Fibroblast of the aortic adventitia (primary cell): Measurements from ENCODE around the gene ORAI1. TPM values are rescaled to one million over a fixed set of nuclear protein-coding genes. Genes with fewer than 3 reads are reported as not detected.
A peak's percentile ranks its signal among the peaks of the same experiment; 100 is the strongest.

Source experiments
- DNase-seq: peaks from one replicate; pipeline ENCODE4 v3.0.0-alpha.2; 2010; ENCODE audit warnings: low read depth
- H3K4me3 ChIP-seq: 2 replicates; pipeline ENCODE4 v1.5.1; 2011; ENCODE audit warnings: low read depth, mild to moderate bottlenecking, control low read depth, low read length, moderate library complexity
- CTCF ChIP-seq: IDR thresholded peaks from 2 replicates; pipeline ENCODE4 v1.5.1; 2011; ENCODE audit warnings: mild to moderate bottlenecking, low read length, control low read depth, inconsistent platforms; ENCODE audit not compliant: insufficient read depth
- total RNA-seq: library from RNA; depleted of rRNA; stranded (reverse); fragments of >200 nt; gene quantifications from 2 replicates; pipeline ENCODE4 v1.2.3, GENCODE V29; 2012; ENCODE audit warnings: low replicate concordance

The ORAI1 gene
- total RNA-seq, 1 donor: 13.4 TPM

DNA sequence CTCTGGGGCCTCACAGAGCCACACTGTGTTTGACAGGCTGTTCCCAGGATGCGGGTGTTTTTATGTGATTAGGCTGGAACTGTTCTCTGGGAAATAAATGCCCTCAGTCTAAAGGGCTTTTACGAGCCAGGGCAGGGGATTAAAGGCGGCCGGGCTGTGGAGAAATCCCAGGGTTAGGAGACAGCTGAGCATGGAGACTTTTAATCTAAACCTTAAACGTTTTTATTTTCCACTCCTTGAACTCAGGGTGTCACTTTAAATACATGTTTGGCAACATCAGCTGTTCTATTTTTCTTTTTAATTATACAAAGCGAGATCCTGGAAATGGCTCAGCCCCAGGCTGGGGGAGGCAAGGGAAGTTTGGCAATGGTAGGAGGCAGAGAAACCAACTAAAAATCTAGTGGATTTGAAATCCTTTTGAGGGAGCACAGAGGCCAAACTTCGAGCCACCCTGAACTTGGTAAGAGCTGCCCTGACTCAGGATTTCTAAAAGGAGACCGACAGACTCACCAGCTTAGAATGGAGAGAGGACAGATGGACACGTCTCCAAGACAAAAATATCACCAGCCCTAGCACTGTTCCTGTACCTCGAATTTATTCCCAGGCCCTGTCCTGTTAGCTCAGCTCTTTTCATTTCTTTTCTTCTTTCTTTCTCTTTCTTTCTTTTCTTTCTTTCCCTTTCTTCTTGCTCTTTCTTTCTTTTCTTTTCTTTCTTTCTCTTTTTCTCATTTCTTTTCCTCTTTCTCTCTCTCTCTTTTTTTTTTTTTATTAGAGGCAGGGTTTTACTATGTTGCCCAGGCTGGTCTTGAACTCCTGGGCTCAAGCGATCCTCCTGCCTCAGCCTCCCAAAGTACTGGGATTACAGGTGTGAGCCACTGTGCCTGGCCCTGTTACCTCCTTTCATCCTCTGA lies 15.8 kb upstream of the ORAI1 start:
- TF ChIP-seq CTCF: no peak
- peak; percentile 49 for DNase-seq
- no peak overlapping the region for H3K4me3 ChIP-seq

GRCh38 chr12:121611306-121611705 lies 15.0 kb upstream of the ORAI1 start:
- no peak for DNase-seq
- H3K4me3 ChIP-seq: no peak overlapping the region
- TF ChIP-seq CTCF: no peak

GRCh38 chr12:121613462-121613861 lies 12.9 kb upstream of the ORAI1 start:
- no peak for DNase-seq
- no peak for TF ChIP-seq CTCF
- H3K4me3 ChIP-seq: no peak overlapping the region

DNA sequence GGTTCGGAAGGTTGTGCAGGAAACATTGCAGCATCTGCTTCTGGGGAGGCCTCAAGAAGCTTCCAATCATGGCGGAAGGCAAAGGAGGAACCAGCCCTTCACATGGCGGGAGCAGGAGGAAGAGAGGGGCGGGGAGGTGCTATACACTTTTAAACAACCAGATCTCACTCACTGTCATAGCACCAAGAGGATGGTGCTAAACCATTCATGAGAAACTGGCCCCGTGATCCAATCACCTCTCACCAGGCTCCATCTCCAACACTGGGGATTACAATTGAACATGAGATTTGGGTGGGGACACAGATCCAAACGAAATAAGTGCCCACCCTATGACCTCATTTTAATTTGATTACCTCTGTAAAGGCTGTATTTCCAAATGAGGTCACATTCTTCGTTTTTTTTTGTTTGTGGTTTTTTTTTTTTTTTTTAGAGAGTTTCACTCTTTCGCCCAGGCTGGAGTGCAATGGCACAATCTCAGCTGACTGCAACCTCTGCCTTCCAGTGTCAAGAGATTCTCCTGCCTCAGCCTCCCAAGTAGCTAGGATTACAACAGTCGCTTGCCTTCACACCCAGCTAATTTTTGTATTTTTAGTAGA lies 11.4 kb upstream of the ORAI1 start:
- DNase-seq: no peak
- H3K4me3 ChIP-seq: no peak overlapping the region
- TF ChIP-seq CTCF: no peak

DNA sequence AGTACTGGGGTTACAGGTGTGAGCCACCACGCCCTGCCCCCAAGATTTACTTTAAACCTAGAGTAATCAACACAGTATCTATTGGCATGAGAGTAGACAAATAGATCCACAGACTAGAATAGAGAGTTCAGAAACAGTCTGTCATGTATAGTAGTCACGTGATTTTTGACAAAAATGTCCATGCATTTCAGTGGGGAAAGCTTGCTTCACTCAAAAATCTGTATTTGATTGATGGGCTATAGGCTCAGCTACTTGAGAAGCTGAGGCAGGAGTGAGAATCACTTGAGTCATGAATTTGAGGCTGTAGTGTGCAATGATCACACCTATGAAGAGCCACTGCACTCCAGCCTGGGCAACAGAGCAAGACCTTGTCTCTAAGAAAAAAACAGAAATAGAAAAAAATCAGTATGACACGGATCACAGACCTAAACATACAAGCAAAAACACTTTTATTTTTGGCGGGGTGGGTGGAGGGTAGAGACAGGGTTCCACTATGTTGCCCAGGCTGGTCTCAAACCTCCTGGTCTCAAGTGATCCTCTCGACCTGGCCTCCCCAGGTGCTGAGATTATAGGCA lies 7.6 kb upstream of the ORAI1 start:
- no peak for DNase-seq
- H3K4me3 ChIP-seq: no peak overlapping the region
- TF ChIP-seq CTCF: no peak

- DNase-seq: no peak
- no peak for TF ChIP-seq CTCF
Measured at GRCh38 chr12:121620333-121620891, 5.9 kb upstream of the ORAI1 start.

More at GRCh38 chr12:121620333-121620891, 5.9 kb upstream of the ORAI1 start:
- H3K4me3 ChIP-seq: no peak overlapping the region
